NCI-H1436 (cell line): ENCODE data around the gene DUSP18.
"Not testable (repeated sequence)": the region's sequence is repeated elsewhere in the genome, so short reads cannot be mapped to it uniquely, and the experiment has no call there.

Source experiments
- DNase-seq: peaks from one replicate; lab custom pipeline; 2025; lab: John Stamatoyannopoulos, UW

Gene DUSP18

GRCh38 chr22:30667494-30668385 lies at the start of gene DUSP18:
Gene DUSP18 (minus strand): TSS chr22:30667875. CDS start chr22:30664003, 3,872 bp downstream.
- DNase-seq, result peak; percentile 89

GRCh38 chr22:30714062-30714461 lies 46.4 kb upstream of the DUSP18 start:
- DNase-seq, result no peak

GRCh38 chr22:30712094-30712493 lies 44.4 kb upstream of the DUSP18 start:
- DNase-seq, result no peak

GRCh38 chr22:30709980-30710379 lies 42.3 kb upstream of the DUSP18 start:
- DNase-seq, result not testable (repeated sequence)

- DNase-seq, result no peak
Observed at GRCh38 chr22:30705710-30706651, 38.3 kb upstream of the DUSP18 start.

GRCh38 chr22:30704978-30705377 lies 37.3 kb upstream of the DUSP18 start:
- no peak for DNase-seq

- DNase-seq, result no peak
Observed at GRCh38 chr22:30702856-30703255, 35.2 kb upstream of the DUSP18 start.

GRCh38 chr22:30701872-30702271 lies 34.2 kb upstream of the DUSP18 start:
- DNase-seq, result no peak

GRCh38 chr22:30697975-30698374 lies 30.3 kb upstream of the DUSP18 start:
- DNase-seq, result no peak

- DNase-seq, result no peak
Observed at GRCh38 chr22:30695871-30696655, 28.4 kb upstream of the DUSP18 start.

- no peak for DNase-seq
Observed at GRCh38 chr22:30695351-30695851, 27.7 kb upstream of the DUSP18 start.

GRCh38 chr22:30694640-30695350 lies 27.1 kb upstream of the DUSP18 start, which contains the start of gene OSBP2:
Gene OSBP2 (plus strand): TSS chr22:30694874. CDS start chr22:30694910, 36 bp downstream.
- DNase-seq, result peak; percentile 62

GRCh38 chr22:30694171-30694639 lies 26.5 kb upstream of the DUSP18 start:
- peak; percentile 59 for DNase-seq

GRCh38 chr22:30691204-30691603 lies 23.5 kb upstream of the DUSP18 start:
- DNase-seq, result no peak

GRCh38 chr22:30689622-30690021 lies 21.9 kb upstream of the DUSP18 start:
- DNase-seq, result no peak

GRCh38 chr22:30687358-30687757 lies 19.7 kb upstream of the DUSP18 start:
- DNase-seq, result no peak

- no peak for DNase-seq
Observed at GRCh38 chr22:30685178-30685577, 17.5 kb upstream of the DUSP18 start.

- no peak for DNase-seq
Observed at GRCh38 chr22:30681831-30682230, 14.2 kb upstream of the DUSP18 start.

GRCh38 chr22:30680991-30681770 lies 13.5 kb upstream of the DUSP18 start:
- DNase-seq, result no peak
